T-helper 17 cell (primary cell): ENCODE results near the gene TCF7. TPM values are rescaled to one million over a fixed set of nuclear protein-coding genes. Genes with fewer than 3 reads are reported as not detected.

Experiments used
- ATAC-seq: fragments of 150-1000 bp; cut with Tn5 transposase; 2 replicates; pipeline ENCODE4 v1.10.0; 2021; ENCODE audit warnings: mild to moderate bottlenecking, moderate library complexity
- DNase-seq, 3 donors: peaks; one replicate each; pipeline versions ENCODE4 v3.0.0 to v3.0.0-alpha.2; 2020 to 2021
- H3K9me3 ChIP-seq: one replicate; pipeline ENCODE4 v1.7.0; 2013; ENCODE audit warnings: low read length, mild to moderate bottlenecking; ENCODE audit not compliant: control insufficient read depth, poor library complexity, severe bottlenecking
- H3K27ac Mint-ChIP-seq: one replicate; pipeline ENCODE4 v1.8.0; 2022; ENCODE audit warnings: mild to moderate bottlenecking, moderate library complexity, mixed read lengths
- H3K27me3 Mint-ChIP-seq: one replicate; pipeline ENCODE4 v1.8.0; 2022; ENCODE audit warnings: mixed read lengths
- H3K36me3 Mint-ChIP-seq: one replicate; pipeline ENCODE4 v1.8.0; 2022; ENCODE audit warnings: low read depth, mixed read lengths
- H3K4me1 Mint-ChIP-seq: one replicate; pipeline ENCODE4 v1.8.0; 2022; ENCODE audit warnings: mild to moderate bottlenecking, mixed read lengths
- H3K4me3 Mint-ChIP-seq: one replicate; pipeline ENCODE4 v1.8.0; 2022; ENCODE audit warnings: mild to moderate bottlenecking, moderate library complexity, mixed read lengths
- total RNA-seq, 4 donors: library from RNA in 2 of 4; stranded (reverse) in 2 of 4; gene quantifications; one replicate each; pipeline ENCODE4 v1.2.3 and lab custom pipeline; 2022 to 2026

The TCF7 gene
- total RNA-seq, 2 donors from 2014 or later, result 308 to 405 TPM

GRCh38 chr5:134111741-134112647 is 2.5 kb upstream of the TCF7 start:
- Mint-ChIP-seq H3K27me3 (no peaks in the 10 kb centered on the region), H3K36me3 (peaks cover 8% of the 10 kb centered on the region), H3K4me1 (peaks cover 53% of the 10 kb centered on the region), H3K4me3 (peak overlapping the region; percentile 93), H3K27ac (peak overlapping the region; percentile 96)
- ATAC-seq, result peak; percentile 19
- H3K9me3 ChIP-seq, result no peaks in the 10 kb centered on the region
- DNase-seq, result no peak

DNA sequence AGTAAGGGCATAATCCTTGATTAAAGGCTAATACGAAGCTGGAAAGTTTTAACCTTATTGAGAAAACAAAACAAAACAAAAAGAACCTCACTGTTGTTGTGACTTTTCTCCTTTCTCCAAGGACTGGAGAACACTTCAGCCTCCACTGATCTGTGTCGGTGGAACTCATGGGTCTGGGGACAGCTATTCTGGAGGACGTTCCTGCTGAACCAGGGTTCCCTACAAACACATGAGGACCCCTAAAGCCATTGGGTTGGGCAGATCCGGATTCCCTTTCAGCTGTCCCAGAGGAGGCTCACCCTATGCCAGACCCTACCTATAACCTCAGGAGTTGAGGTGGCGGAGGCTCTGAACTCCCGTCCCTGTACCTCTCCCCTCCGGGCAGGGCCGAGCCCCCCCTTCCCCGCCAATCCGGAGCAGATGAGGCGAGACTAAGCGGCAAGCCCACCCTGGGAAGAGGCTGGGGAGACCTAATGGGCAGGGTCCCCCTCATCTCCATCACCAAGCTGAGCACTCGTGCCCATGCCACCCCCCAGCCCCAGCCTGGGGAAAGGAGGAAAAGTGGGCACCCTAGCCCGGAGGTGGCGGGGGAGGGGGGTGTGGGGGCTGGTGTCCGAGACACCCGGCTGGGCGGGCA is 1.6 kb upstream of the TCF7 start:
- Mint-ChIP-seq H3K27me3 (no peaks in the 10 kb centered on the region), H3K36me3 (peaks cover 13% of the 10 kb centered on the region), H3K4me1 (peaks cover 53% of the 10 kb centered on the region), H3K4me3 (peak overlapping the region; percentile 93), H3K27ac (peak overlapping the region; percentile 96)
- ATAC-seq (no peak), DNase-seq (no peak)
- no peaks in the 10 kb centered on the region for H3K9me3 ChIP-seq

GRCh38 chr5:134113363-134113889 is 1.1 kb upstream of the TCF7 start:
- Mint-ChIP-seq H3K27me3 (no peaks in the 10 kb centered on the region), H3K4me1 (peaks cover 52% of the 10 kb centered on the region), H3K36me3 (peaks cover 13% of the 10 kb centered on the region), H3K4me3 (peak overlapping the region; percentile 93), H3K27ac (peak overlapping the region; percentile 96)
- ATAC-seq (no peak), DNase-seq (no peak)
- no peaks in the 10 kb centered on the region for H3K9me3 ChIP-seq

DNA sequence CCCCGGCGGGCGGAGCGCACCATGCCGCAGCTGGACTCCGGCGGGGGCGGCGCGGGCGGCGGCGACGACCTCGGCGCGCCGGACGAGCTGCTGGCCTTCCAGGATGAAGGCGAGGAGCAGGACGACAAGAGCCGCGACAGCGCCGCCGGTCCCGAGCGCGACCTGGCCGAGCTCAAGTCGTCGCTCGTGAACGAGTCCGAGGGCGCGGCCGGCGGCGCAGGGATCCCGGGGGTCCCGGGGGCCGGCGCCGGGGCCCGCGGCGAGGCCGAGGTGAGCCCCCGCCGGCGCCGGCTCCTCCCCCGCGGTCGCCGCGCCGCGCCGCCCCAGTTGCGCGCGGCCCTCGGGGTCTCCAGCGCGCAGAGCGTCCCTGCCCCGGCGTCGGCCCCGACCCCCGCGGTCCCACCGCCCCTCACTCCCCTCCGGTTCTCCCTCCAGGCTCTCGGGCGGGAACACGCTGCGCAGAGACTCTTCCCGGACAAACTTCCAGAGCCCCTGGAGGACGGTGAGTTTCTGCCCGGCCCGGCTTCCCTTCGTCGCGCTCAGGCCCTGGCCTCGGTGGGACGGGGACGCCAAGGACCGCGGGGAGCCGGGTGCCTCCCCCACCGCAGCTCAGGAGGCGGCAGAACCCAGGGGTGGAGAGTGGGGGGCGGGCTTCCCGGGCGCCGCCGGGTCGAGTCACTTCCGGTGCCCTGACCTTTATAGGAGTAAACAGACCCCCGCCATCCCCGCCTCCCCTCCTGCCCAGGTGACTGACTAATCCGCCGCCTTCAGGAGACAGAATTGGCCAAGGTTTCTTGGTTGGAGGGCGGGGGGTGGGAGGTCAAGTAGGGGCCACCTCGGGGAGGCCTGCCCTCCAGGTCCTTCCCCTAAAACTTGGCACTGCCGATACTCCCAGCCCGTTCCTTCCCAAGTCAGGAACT is 665 bp downstream of the TCF7 start:
- H3K27ac Mint-ChIP-seq, result peak overlapping the region; percentile 100
- ATAC-seq, result peak; percentile 15
- peak in 2 of 3 donors; percentile 56 to 66 for DNase-seq
- peak overlapping the region; percentile 98 for H3K4me3 Mint-ChIP-seq
- no peaks in the 10 kb centered on the region for H3K9me3 ChIP-seq
- H3K36me3 Mint-ChIP-seq, result peaks cover 21% of the 10 kb centered on the region
- H3K4me1 Mint-ChIP-seq, result peaks cover 61% of the 10 kb centered on the region
- H3K27me3 Mint-ChIP-seq, result no peaks in the 10 kb centered on the region

DNA sequence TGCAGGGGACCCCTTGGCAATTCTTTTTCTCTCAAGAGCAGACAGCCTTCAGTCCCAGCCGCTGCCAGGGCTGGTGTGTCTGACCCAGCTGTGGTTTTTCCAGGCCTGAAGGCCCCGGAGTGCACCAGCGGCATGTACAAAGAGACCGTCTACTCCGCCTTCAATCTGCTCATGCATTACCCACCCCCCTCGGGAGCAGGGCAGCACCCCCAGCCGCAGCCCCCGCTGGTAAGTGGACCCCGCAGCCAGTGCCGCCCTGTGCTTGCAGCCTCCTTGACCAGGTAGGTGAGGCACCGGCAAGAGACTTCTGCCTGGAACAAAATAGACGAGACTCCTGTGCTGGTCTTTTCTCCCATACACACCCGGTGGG is 1.3 kb downstream of the TCF7 start:
- Mint-ChIP-seq H3K4me3 (peak overlapping the region; percentile 98), H3K36me3 (peaks cover 26% of the 10 kb centered on the region), H3K27me3 (no peaks in the 10 kb centered on the region), H3K27ac (peak overlapping the region; percentile 100), H3K4me1 (peaks cover 62% of the 10 kb centered on the region)
- ATAC-seq, result no peak
- DNase-seq, result no peak
- H3K9me3 ChIP-seq, result no peaks in the 10 kb centered on the region

DNA sequence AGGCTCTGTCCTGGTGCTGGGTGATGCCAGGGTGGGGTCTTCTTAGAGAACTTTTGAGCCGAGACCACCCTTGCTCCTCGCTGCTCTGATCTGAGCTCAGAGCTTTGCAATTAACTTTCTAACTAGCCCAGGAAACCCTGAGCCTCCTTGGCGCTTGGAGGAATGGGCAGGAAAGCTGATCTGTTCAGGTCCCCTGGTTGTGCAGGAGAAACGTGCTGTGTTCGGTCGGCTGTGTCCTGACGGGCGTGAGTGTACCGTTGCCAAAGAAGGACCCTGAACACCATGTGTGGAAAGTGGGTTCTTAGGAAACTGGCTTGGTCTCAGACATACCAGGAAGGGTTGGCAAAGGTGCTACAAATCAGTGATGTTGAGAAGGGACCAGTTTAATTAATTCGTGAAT is 1.8 kb downstream of the TCF7 start:
- H3K4me1 Mint-ChIP-seq, result peaks cover 64% of the 10 kb centered on the region
- H3K36me3 Mint-ChIP-seq, result peaks cover 26% of the 10 kb centered on the region

GRCh38 chr5:134116789-134117761 is 2.6 kb downstream of the TCF7 start:
- no peaks in the 10 kb centered on the region for H3K9me3 ChIP-seq
- Mint-ChIP-seq H3K27me3 (no peaks in the 10 kb centered on the region), H3K27ac (peak overlapping the region; percentile 100), H3K4me1 (peaks cover 64% of the 10 kb centered on the region), H3K4me3 (peak overlapping the region; percentile 98), H3K36me3 (peaks cover 26% of the 10 kb centered on the region)
- no peak for ATAC-seq
- DNase-seq, result no peak

More for the DNA sequence above, 1.8 kb downstream of the TCF7 start:
- no peak for ATAC-seq
- H3K9me3 ChIP-seq, result no peaks in the 10 kb centered on the region
- peak overlapping the region; percentile 100 for H3K27ac Mint-ChIP-seq
- no peak for DNase-seq
- H3K4me3 Mint-ChIP-seq, result peak overlapping the region; percentile 98
- H3K27me3 Mint-ChIP-seq, result no peaks in the 10 kb centered on the region

- Mint-ChIP-seq H3K27ac (peak overlapping the region; percentile 100), H3K27me3 (no peaks in the 10 kb centered on the region), H3K36me3 (peaks cover 28% of the 10 kb centered on the region), H3K4me1 (peaks cover 69% of the 10 kb centered on the region), H3K4me3 (peak overlapping the region; percentile 98)
- DNase-seq (no peak), ATAC-seq (no peak)
- no peaks in the 10 kb centered on the region for H3K9me3 ChIP-seq
These were observed 3.8 kb downstream of the TCF7 start for GRCh38 chr5:134118212-134118835.

- Mint-ChIP-seq H3K27ac (peak overlapping the region; percentile 100), H3K27me3 (no peaks in the 10 kb centered on the region), H3K4me3 (peak overlapping the region; percentile 98), H3K36me3 (peaks cover 32% of the 10 kb centered on the region), H3K4me1 (peaks cover 64% of the 10 kb centered on the region)
- DNase-seq (no peak), ATAC-seq (no peak)
- no peaks in the 10 kb centered on the region for H3K9me3 ChIP-seq
These were observed 5.2 kb downstream of the TCF7 start for GRCh38 chr5:134119720-134120119.

GRCh38 chr5:134120386-134121138 is 6.1 kb downstream of the TCF7 start:
- Mint-ChIP-seq H3K36me3 (peaks cover 32% of the 10 kb centered on the region), H3K27me3 (no peaks in the 10 kb centered on the region), H3K4me1 (peaks cover 68% of the 10 kb centered on the region), H3K27ac (peak overlapping the region; percentile 100), H3K4me3 (peak overlapping the region; percentile 98)
- no peaks in the 10 kb centered on the region for H3K9me3 ChIP-seq
- no peak for ATAC-seq
- DNase-seq, result no peak

- no peaks in the 10 kb centered on the region for H3K9me3 ChIP-seq
- H3K27ac Mint-ChIP-seq, result peak overlapping the region; percentile 100
- no peaks in the 10 kb centered on the region for H3K27me3 Mint-ChIP-seq
- H3K4me1 Mint-ChIP-seq, result peaks cover 73% of the 10 kb centered on the region
- DNase-seq, result peak in 2 of 3 donors; percentile 42 to 45
- H3K36me3 Mint-ChIP-seq, result peaks cover 21% of the 10 kb centered on the region
- H3K4me3 Mint-ChIP-seq, result peak overlapping the region; percentile 98
- peak; percentile 71 for ATAC-seq
These were observed 8.0 kb downstream of the TCF7 start for GRCh38 chr5:134122530-134122929.
